CD4-positive, alpha-beta T cell treated with Interleukin-6 at 100 ng/mL for 8 hours (primary cell): ENCODE measurements around the gene PLXNB3.

Source experiments
- DNase-seq: peaks from one replicate; pipeline ENCODE4 v3.0.0-alpha.2; 2020; ENCODE audit warnings: mixed read lengths, low spot score

PLXNB3 gene

DNA sequence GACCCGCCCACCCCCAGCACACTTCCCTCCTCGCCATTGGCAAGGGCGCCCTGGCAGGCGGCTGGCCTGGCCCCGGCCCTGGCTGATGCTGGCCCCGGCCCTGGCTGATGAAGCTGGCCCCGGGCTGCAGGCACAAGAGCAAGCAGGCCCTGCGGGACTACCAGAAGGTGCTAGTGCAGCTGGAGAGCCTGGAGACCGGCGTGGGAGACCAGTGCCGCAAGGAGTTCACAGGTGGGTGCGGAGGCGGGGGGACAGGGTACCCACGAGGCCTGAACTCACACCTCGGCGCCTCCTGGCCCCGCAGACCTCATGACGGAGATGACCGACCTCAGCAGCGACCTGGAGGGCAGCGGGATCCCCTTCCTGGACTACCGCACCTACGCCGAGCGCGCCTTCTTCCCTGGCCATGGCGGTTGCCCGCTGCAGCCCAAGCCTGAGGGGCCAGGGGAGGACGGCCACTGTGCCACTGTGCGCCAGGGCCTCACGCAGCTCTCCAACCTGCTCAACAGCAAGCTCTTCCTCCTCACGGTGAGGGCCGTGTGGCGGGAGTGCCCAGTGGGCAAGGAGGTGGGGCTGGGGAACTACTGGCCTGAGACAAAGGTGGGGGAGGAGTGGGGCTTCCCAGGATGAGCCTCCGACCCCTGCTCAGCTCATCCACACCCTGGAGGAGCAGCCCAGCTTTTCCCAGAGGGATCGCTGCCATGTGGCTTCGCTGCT lies 10.7 kb downstream of the PLXNB3 start:
- no peak for DNase-seq

DNA sequence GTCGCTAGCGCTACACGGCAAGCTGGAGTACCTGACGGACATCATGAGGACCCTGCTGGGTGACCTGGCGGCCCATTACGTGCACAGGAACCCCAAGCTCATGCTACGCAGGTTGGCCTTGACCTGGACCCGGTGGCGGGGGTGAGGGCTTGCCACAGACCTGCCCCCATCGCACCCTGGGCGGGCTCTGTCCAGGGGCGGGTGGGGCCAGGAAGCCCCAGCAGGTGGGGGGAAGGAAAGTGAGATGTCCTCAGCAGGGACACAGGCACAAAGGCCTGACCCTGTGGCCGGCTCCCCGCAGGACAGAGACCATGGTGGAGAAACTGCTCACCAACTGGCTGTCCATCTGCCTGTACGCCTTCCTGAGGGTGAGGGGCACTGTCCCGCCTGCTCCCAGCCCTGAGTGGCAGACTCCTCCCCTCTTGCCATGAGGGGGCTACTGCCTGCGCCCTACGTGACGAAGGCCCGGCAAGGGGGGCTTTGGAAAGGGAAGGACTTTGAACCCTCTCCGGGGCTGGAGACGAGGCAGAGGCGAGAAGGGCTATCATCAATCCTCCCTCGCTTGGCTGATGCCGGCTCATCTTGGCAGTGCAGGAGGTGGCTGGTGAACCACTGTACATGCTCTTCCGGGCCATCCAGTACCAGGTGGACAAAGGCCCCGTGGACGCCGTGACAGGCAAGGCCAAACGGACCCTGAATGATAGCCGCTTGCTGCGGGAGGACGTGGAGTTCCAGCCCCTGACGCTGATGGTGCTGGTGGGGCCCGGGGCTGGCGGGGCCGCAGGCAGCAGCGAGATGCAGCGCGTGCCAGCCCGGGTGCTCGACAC lies 11.5 kb downstream of the PLXNB3 start:
- DNase-seq, result no peak

DNA sequence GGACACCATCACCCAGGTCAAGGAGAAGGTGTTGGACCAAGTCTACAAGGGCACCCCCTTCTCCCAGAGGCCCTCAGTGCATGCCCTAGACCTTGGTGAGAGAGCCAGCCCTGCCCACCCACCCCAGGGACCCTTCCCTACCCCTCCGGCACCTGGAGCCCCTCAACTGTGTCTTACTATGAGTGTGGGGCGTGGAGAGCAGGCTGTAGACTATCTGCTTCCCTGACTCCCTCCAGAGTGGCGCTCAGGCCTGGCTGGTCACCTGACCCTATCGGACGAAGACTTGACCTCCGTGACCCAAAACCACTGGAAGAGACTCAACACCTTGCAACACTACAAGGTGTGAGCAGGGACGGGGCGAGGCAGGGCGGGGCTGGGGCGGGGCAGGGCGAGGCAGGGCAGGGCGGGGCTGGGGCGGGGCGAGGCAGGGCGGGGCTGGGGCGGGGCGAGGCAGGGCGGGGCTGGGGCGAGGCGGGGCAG lies 12.1 kb downstream of the PLXNB3 start:
- no peak for DNase-seq

DNA sequence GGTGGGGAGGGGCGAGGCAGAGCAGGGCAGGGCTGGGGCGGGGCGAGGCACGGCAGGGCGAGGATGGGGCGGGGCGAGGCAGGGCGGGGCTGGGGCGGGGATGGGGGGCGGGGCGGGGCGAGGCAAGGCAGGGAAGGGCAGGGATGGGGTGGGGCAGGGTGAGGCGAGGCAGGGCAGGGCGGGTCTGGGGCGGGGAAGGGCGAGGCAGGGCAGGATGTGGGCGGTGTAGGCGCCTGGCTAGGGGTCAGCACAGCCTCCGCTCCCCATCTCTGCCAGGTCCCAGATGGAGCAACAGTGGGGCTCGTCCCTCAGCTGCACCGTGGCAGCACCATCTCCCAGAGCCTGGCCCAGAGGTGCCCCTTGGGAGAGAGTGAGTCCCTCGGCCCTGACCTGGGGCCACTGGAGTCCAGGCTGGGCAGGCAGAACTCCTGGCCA lies 12.6 kb downstream of the PLXNB3 start:
- no peak for DNase-seq

DNA sequence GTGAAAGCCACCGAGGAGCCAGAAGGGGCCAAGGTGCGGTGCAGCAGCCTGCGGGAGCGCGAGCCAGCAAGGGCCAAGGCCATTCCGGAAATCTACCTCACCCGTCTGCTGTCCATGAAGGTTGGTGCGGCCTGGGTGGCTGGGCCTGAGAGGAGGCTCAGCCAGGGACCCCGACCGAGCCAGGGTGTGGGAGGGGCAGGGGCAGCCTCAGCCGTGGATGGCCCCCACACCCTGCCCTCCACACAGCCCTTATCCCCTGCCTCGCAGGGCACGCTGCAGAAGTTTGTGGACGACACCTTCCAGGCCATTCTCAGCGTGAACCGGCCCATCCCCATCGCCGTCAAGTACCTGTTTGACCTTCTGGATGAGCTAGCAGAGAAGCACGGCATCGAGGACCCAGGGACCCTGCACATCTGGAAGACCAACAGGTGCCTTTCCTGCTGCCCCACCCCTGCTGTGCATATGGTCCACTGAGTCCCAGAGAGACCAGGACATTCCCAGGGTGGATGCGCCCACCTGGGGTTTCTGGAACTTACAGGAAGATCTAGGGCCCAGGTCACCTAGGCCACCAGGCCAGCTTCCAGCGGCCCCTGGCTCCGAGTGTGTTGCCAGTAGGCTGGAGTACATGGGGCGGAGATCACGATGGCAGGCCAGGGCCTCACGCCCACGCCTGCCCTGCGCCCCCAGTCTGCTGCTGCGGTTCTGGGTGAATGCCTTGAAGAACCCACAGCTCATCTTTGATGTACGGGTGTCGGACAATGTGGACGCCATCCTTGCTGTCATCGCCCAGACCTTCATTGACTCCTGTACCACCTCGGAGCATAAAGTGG lies 13.4 kb downstream of the PLXNB3 start:
- no peak for DNase-seq

DNA sequence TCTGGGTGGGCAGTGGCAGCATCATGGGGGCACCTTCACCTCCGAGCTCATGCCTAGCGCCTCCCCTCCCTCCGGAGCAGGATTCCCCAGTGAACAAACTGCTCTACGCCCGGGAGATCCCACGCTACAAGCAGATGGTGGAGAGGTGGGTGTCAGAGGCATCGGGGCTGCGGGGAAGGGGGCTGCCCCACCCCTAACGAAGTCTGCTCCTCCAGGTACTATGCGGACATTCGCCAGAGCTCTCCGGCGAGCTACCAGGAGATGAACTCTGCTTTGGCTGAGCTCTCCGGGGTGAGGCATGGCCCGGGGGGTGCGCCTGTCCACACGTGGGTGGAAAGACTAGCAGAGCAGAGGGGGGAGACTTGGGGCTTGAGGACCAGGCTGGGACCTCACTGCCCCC lies 14.1 kb downstream of the PLXNB3 start:
- DNase-seq, result no peak

DNA sequence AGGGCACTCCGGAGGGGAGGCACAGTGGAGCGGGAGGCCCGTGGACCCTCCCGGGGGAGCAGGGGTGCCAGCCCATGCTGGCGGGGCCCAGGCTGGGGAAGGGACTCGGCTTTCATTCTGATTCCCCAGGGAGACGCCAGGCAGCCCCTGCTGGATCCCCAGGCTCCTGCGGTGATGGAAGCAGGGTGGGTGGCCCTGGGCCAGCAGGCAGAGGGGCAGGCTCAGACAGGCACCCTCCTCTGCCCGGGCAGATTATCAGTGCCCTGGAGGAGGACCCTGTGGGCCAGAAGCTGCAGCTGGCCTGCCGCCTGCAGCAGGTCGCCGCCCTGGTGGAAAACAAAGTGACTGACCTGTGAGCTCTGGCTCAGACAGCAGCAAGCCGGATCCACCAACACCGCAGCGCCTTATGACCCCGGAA lies 14.6 kb downstream of the PLXNB3 start:
- DNase-seq, result no peak

DNA sequence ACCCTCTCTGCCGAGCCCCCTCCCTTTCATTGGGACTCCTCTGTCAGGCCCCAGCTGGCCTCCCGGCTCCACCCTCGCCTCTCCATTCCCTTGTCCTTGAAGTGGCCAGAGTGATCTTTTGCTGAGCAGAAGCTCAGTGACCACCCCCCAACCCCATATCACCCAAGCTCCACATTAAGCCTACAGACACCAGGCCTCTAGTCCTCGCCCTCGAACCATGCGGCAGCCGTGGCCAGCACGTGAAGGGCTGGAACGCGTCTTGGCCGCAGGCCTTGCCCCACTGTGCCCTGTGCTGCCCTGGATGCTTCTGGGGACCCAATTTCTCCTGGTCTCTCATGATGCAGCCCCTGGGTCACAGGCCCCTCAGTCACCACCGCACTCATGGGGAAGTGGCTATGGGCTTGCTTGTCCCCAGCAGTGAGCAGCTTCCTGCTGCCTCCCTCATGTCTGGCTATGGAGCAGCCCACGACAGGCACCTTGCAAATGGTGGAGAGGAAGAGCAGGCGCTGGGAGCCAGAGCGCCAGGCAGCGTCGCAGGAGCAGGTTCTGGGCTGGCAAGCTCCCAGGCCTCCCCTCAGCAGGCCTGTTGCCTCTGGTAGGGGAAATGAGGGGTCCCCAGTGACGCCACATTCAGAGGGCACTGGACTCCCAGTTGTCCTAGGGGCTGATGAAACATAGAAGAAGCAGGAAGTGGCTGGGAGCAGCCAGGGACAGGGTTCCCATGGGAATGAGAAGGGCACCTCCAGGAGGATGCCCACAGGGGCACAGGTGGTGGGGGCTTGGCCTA lies 16.0 kb downstream of the PLXNB3 start:
- DNase-seq, result no peak

DNA sequence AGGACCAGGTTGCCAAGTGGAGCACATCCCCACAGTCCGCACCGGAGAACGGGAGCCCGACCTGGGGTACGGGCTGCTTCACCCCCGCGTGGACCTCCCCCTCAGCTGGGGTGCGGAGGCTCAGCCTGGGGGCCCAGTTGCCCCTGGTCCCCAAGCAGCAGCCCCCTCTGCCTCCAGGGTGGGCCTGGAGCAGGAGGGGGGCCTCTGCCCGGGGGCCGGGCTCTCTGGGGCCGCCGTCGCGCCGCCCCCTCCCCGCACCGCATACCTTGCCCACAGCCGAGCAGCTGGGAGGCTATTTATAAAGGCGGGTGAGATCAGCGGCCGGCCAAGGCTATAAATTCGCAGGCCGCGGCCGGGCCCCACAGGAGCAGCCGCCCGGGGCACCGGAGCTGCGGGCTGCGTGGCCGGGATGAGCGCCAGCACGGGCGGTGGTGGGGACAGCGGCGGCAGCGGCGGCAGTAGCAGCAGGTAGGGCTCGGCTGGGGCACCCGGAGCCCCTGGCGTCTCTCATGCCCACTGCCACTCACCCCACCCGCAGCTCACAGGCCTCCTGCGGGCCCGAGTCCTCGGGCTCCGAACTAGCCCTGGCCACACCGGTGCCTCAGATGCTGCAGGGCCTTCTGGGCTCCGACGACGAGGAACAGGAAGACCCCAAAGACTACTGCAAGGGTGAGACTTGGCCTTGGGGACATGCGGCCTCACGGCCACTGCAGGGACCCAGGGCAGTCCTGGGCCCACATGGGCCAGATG lies 16.8 kb downstream of the PLXNB3 start, which contains the start of gene SRPK3:
SRPK3 (plus strand) TSS at position 364 of the 750 bp plus-strand sequence; CDS start at position 410, 46 bp downstream.
- no peak for DNase-seq

DNA sequence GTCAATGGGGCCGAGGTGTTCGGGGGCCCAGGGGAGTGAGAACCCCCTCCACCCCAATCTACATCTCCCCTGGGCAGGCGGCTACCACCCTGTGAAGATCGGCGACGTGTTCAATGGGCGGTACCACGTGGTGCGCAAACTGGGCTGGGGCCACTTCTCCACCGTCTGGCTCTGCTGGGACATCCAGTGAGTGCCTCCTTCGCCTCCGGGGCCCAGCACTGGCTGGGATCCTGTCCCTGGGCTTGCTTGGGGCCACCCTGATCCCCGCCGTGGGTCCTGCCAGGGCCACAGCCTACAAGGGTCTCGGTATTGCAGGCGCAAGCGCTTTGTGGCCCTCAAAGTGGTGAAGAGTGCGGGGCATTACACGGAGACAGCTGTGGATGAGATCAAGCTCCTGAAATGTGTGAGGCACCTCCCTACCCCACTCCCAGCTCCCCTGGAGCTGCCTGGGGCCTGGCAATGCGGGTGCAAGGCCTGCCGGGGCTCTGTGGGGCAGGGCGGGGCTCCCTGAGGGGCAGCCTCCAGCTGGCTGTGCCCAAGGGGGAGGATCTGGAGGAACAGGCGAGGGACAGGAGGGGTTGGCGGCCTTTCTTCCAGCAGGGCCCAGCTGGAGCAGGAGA lies 17.5 kb downstream of the PLXNB3 start:
- DNase-seq, result no peak

DNA sequence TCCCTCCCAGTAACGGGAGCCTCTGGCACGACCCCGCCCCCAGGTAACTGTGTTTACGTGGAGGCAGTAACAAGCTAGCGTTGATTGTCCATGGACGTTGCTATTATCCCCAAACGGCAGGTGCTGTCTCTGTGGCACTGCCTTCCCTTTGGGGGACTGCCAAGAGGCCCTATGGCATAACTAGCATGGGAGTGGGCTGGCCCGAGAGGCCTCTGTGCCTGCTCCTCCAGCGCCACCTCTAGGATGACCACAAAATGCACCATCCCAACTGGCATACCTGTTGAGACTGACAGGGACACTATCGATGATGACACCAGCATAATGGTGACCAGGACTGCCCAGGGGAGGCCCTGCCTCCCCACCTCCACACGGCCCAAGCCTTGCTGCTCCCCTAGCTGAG lies 18.3 kb downstream of the PLXNB3 start:
- DNase-seq, result no peak

DNA sequence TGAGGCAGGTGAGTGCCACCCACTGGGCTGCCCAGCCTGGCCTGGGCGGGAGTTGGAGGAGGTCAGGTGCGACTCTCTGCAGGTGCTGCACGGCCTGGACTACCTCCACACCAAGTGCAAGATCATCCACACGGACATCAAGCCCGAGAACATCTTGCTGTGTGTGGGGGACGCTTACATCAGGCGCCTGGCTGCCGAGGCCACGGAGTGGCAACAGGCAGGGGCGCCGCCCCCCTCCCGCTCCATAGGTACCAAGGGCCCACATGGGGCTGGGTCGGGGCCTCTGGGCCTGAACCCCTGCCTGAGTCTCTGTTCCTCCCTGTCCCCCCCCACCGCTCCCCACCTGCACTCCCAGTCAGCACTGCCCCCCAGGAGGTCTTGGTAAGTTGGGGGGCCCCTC lies 18.8 kb downstream of the PLXNB3 start:
- DNase-seq, result no peak

DNA sequence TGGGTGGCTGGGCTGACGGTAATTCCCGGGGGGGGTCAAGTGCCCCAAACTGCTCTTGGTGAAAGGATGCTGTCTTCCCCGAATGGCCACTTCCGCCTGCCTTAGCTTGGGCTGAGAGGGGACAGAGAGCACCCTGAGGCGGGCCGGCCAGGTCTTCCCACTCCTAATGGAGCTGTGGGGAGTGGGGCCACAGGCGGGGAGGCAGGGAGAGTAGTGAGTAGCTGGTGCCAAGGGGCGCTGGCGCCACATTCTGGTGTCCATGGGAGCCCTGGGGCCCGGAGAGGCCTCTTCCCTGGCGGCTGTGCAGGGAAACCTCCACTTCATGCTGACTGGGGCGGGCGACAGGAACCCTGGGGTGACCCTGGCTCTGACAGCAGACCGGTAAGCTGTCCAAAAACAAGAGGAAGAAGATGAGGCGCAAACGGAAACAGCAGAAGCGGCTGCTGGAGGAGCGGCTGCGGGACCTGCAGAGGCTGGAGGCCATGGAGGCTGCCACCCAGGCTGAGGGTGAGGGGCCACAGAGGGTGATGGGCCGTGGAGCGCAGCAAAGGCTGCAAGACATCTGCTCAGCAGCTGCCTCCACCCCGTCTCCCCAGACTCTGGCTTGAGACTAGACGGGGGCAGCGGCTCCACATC lies 19.4 kb downstream of the PLXNB3 start:
- DNase-seq, result no peak

DNA sequence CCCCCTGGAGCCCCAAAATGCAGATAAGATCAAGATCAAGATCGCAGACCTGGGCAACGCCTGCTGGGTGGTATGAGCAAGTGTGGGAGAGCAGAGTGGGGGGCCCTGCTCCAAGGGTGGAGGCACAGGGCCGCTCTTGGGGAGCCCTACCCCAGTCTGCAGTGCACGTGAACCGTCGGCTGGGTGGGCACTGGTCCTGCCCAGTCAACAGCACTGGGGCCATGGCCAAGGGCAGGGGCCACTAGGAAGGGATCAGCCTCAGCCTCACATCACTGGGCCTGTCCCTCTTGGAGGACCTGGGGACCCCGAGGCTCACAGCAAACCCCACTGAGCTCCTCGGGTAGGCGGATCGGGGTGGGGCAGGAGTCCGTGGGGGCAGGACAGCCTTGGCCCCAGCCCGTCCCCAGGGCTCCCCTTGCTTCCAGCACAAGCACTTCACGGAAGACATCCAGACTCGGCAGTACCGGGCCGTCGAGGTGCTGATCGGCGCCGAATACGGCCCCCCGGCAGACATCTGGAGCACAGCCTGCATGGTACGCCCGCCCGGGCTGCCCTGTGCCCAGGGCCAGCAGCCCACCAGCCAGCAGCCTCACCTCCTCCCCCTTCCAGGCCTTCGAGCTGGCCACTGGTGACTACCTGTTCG lies 20.4 kb downstream of the PLXNB3 start:
- no peak for DNase-seq

DNA sequence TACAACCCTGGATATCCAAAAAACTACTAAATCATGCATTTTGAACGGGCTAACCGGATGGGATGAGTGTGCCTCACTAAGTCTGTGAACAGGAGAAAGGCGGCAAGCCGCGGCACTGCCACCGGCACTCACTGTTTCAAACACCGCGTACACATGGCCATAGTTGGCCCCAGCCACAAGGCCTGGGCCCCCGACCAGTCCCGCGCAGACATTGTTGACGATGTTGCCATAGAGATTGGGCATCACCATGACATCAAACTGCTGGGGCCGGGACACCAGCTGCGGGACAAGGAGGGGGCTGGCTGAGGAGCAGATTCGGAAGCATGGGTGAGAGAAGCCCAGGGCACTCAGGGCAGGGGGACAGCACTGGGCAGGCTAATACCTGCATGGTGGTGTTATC lies 22.6 kb downstream of the PLXNB3 start:
- no peak for DNase-seq

DNA sequence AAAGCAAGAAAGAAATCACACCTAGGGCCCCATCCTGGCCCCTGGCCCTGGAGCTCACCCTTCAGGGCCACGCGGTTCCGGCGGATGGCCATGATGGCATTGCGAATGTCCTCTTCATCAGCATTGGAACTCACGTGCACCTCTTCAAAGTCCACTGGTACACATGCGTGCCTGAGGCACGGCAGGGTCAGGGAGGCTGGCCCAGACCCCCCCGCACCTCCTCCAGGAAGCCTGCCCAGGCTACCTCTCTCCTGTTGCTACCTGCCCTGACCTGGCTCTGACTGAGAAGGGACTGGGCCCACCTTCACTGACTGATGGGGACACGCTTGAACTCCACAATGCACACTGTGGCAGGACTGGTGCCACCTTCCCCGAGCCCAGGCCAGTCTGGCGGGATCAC lies 25.6 kb downstream of the PLXNB3 start:
- no peak for DNase-seq

DNA sequence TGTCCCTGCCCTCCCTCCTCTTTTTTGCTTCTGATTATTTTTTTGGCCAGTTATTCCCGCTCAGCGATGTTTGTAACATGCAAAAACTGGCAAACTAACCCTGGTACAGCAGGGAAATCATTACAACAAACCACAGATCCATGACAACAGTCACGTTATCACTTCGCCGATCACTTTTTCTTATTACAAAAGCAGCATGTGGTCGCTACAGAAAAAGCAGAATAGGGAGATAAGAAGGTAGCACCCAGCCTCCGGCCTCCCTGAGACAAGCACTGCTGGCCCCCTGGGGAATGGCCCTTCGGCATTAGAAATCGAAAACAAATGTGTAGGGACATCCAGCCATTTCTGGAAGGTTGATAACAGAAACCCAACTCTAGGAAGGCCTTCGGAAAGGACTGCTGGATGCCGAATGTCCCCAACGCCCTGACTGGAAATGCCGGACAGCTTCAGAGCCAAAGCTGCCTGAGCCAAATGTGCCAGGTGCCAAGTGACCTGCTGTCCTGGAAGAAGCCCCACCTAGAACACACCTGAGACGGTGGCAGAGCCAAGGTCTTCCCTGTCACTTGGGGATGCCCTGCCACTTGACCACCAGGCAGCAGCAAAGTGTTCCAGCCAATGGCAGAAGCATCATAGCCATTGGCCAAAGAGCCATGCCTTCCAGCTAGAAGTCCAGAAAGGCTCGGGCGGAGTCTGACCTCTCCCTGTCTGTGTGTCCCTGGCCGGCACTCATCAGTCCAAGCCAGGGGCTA lies 27.2 kb downstream of the PLXNB3 start:
- no peak for DNase-seq

DNA sequence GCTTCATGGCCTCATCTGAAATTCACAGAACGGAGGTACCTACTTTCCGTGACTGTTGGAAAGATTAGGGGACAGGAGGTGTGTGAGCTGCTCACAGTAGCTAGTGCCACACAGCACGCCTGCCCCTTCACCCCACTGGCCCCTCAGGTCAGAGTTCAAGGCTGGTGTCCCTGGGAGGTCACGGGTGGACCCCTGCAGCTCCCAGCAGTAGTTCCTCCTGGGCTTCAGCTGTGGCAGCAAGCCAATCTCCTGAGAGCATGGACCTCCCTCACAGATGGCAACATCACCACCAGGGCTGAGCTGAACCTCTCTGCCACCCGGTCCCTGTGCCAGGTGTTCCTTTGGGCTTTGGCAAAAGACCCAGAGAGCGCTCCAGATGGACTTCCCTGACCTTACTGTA lies 28.3 kb downstream of the PLXNB3 start:
- DNase-seq, result no peak

DNA sequence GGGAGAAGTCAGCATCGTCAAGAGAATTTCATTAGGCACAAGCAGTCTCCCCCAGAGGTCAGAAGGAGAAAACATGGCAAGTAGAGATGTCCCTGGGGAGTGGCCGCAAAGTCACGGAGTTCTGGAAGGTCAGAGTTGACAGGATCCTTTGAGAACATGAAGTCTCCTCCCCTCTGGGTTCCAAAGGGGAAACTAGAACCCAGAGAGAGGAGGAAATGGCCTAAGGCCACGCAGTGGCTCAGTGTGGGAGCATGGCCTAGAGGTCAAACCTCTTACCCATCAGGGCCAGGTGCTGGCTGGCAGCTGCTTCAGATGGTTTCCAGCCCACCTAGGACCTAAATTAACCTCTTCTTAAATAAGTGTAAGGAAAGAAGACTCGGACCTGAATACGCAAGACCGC lies 29.2 kb downstream of the PLXNB3 start:
- no peak for DNase-seq
